SJCRH30 (cell line): ENCODE data around the gene DLGAP4. TPM values are rescaled to one million over a fixed set of nuclear protein-coding genes. Genes with fewer than 3 reads are reported as not detected.

Experiments used
- DNase-seq, 2 experiments: peaks; one replicate each; pipeline ENCODE4 v3.0.0-alpha.2; 2015 to 2020
- H3K27ac ChIP-seq: fragments of 250-450 bp; sonication (Bioruptor Pico); 2 replicates; pipeline ENCODE4 v1.5.1; 2020; ENCODE audit warnings: mild to moderate bottlenecking, moderate library complexity
- H3K27me3 ChIP-seq: fragments of 250-450 bp; sonication (Bioruptor Pico); 2 replicates; pipeline ENCODE4 v1.5.1; 2020; ENCODE audit warnings: mild to moderate bottlenecking, moderate library complexity
- H3K36me3 ChIP-seq: fragments of 250-450 bp; sonication (Bioruptor Pico); 2 replicates; pipeline ENCODE4 v1.5.1; 2020; ENCODE audit warnings: mild to moderate bottlenecking, moderate library complexity
- H3K4me1 ChIP-seq: fragments of 250-450 bp; sonication (Bioruptor Pico); 2 replicates; pipeline ENCODE4 v1.5.1; 2020; ENCODE audit warnings: mild to moderate bottlenecking, moderate library complexity
- H3K4me3 ChIP-seq: fragments of 250-450 bp; sonication (Bioruptor Pico); 2 replicates; pipeline ENCODE4 v1.5.1; 2020; ENCODE audit warnings: mild to moderate bottlenecking, moderate library complexity
- H3K9me3 ChIP-seq: fragments of 250-450 bp; sonication (Bioruptor Pico); replicated peaks from 2 replicates; pipeline ENCODE4 v1.5.1; 2020; ENCODE audit warnings: mild to moderate bottlenecking, moderate library complexity
- total RNA-seq: library from RNA; depleted of rRNA; stranded (reverse); fragments of >200 nt; shearing (Covaris generic); gene quantifications from 2 replicates; pipeline ENCODE4 v1.2.3, GENCODE V29; 2014

Gene DLGAP4
- total RNA-seq, 1 experiment from 2014 or later = 18.4 TPM

- H3K27ac ChIP-seq = no peak overlapping the region
- H3K4me3 ChIP-seq = no peak overlapping the region
- peaks cover 5% of the 10 kb centered on the region for H3K27me3 ChIP-seq
- H3K36me3 ChIP-seq = no peaks in the 10 kb centered on the region
- no peaks in the 10 kb centered on the region for H3K9me3 ChIP-seq
- DNase-seq = no peak
- no peaks in the 10 kb centered on the region for H3K4me1 ChIP-seq
These were observed 14.2 kb downstream of the DLGAP4 start for GRCh38 chr20:36320261-36320897.

GRCh38 chr20:36320898-36321695 is 15.0 kb downstream of the DLGAP4 start:
- Histone ChIP-seq H3K9me3 (no peaks in the 10 kb centered on the region), H3K27ac (no peak overlapping the region), H3K4me3 (no peak overlapping the region), H3K27me3 (peaks cover 5% of the 10 kb centered on the region), H3K4me1 (no peaks in the 10 kb centered on the region), H3K36me3 (no peaks in the 10 kb centered on the region)
- DNase-seq = no peak

- no peak for DNase-seq
- H3K36me3 ChIP-seq = no peaks in the 10 kb centered on the region
- no peak overlapping the region for H3K27ac ChIP-seq
- H3K4me3 ChIP-seq = no peak overlapping the region
- peaks cover 5% of the 10 kb centered on the region for H3K27me3 ChIP-seq
- H3K9me3 ChIP-seq = no peaks in the 10 kb centered on the region
- H3K4me1 ChIP-seq = no peaks in the 10 kb centered on the region
These were observed 16.0 kb downstream of the DLGAP4 start for GRCh38 chr20:36322131-36322530.

- peaks cover 26% of the 10 kb centered on the region; the same call in 1 of the 2 replicates for H3K27me3 ChIP-seq
- H3K9me3 ChIP-seq = no peaks in the 10 kb centered on the region
- no peak overlapping the region for H3K4me3 ChIP-seq
- no peaks in the 10 kb centered on the region for H3K4me1 ChIP-seq
- no peaks in the 10 kb centered on the region for H3K36me3 ChIP-seq
- no peak overlapping the region for H3K27ac ChIP-seq
- DNase-seq = no peak
These were observed 24.0 kb downstream of the DLGAP4 start for GRCh38 chr20:36330091-36330490.

GRCh38 chr20:36331209-36331608 is 25.1 kb downstream of the DLGAP4 start:
- peaks cover 37% of the 10 kb centered on the region for H3K27me3 ChIP-seq
- H3K36me3 ChIP-seq = no peaks in the 10 kb centered on the region
- no peak overlapping the region for H3K4me3 ChIP-seq
- no peak overlapping the region for H3K27ac ChIP-seq
- H3K4me1 ChIP-seq = no peaks in the 10 kb centered on the region
- no peak for DNase-seq
- no peaks in the 10 kb centered on the region for H3K9me3 ChIP-seq

GRCh38 chr20:36333841-36334240 is 27.7 kb downstream of the DLGAP4 start:
- no peak overlapping the region for H3K27ac ChIP-seq
- H3K27me3 ChIP-seq = peaks cover 56% of the 10 kb centered on the region

GRCh38 chr20:36334281-36335205 is 28.4 kb downstream of the DLGAP4 start:
- Histone ChIP-seq H3K27me3 (peaks cover 58% of the 10 kb centered on the region), H3K4me3 (no peak overlapping the region)
- no peak for DNase-seq

More at GRCh38 chr20:36333841-36334240, 27.7 kb downstream of the DLGAP4 start:
- DNase-seq = no peak
- Histone ChIP-seq H3K4me3 (no peak overlapping the region), H3K36me3 (no peaks in the 10 kb centered on the region), H3K9me3 (no peaks in the 10 kb centered on the region), H3K4me1 (no peaks in the 10 kb centered on the region)

GRCh38 chr20:36335206-36335870 is 29.2 kb downstream of the DLGAP4 start:
- Histone ChIP-seq H3K9me3 (no peaks in the 10 kb centered on the region), H3K36me3 (no peaks in the 10 kb centered on the region), H3K4me3 (no peak overlapping the region), H3K27me3 (peaks cover 66% of the 10 kb centered on the region), H3K4me1 (no peaks in the 10 kb centered on the region), H3K27ac (no peak overlapping the region)
- DNase-seq = no peak

More at GRCh38 chr20:36334281-36335205, 28.4 kb downstream of the DLGAP4 start:
- Histone ChIP-seq H3K9me3 (no peaks in the 10 kb centered on the region), H3K4me1 (no peaks in the 10 kb centered on the region), H3K36me3 (no peaks in the 10 kb centered on the region), H3K27ac (no peak overlapping the region)

GRCh38 chr20:36336204-36336603 is 30.1 kb downstream of the DLGAP4 start:
- DNase-seq = no peak
- Histone ChIP-seq H3K36me3 (no peaks in the 10 kb centered on the region), H3K9me3 (no peaks in the 10 kb centered on the region), H3K27me3 (peaks cover 67% of the 10 kb centered on the region), H3K4me1 (no peaks in the 10 kb centered on the region), H3K4me3 (no peak overlapping the region), H3K27ac (no peak overlapping the region)

GRCh38 chr20:36336954-36337704 is 31.0 kb downstream of the DLGAP4 start:
- Histone ChIP-seq H3K36me3 (no peaks in the 10 kb centered on the region), H3K27me3 (peaks cover 67% of the 10 kb centered on the region), H3K9me3 (no peaks in the 10 kb centered on the region), H3K4me3 (no peak overlapping the region), H3K27ac (no peak overlapping the region), H3K4me1 (no peaks in the 10 kb centered on the region)
- DNase-seq = no peak

GRCh38 chr20:36337886-36338285 is 31.7 kb downstream of the DLGAP4 start:
- Histone ChIP-seq H3K4me1 (no peaks in the 10 kb centered on the region), H3K9me3 (no peaks in the 10 kb centered on the region), H3K27ac (no peak overlapping the region), H3K27me3 (peaks cover 61% of the 10 kb centered on the region), H3K4me3 (no peak overlapping the region), H3K36me3 (no peaks in the 10 kb centered on the region)
- DNase-seq = no peak

GRCh38 chr20:36339646-36340592 is 33.8 kb downstream of the DLGAP4 start:
- H3K27ac ChIP-seq = no peak overlapping the region
- H3K9me3 ChIP-seq = no peaks in the 10 kb centered on the region
- H3K4me1 ChIP-seq = no peaks in the 10 kb centered on the region
- H3K4me3 ChIP-seq = no peak overlapping the region
- H3K36me3 ChIP-seq = no peaks in the 10 kb centered on the region
- DNase-seq = no peak
- peaks cover 42% of the 10 kb centered on the region for H3K27me3 ChIP-seq

GRCh38 chr20:36340593-36340990 is 34.5 kb downstream of the DLGAP4 start:
- no peaks in the 10 kb centered on the region for H3K36me3 ChIP-seq
- H3K27ac ChIP-seq = no peak overlapping the region
- DNase-seq = no peak
- no peaks in the 10 kb centered on the region for H3K9me3 ChIP-seq
- H3K4me3 ChIP-seq = no peak overlapping the region
- H3K4me1 ChIP-seq = no peaks in the 10 kb centered on the region
- peaks cover 36% of the 10 kb centered on the region for H3K27me3 ChIP-seq
